Endodermal cell (in vitro differentiated cells): Measurements from ENCODE around the gene DDX6. TPM values are rescaled to one million over a fixed set of nuclear protein-coding genes. Genes with fewer than 3 reads are reported as not detected.

Experiments used
- DNase-seq: peaks from one replicate; pipeline ENCODE4 v3.0.0-alpha.2; 2017
- H3K27ac ChIP-seq: 2 replicates; pipeline ENCODE4 v1.5.1; 2013; ENCODE audit warnings: mild to moderate bottlenecking, low read depth, low read length, moderate library complexity
- H3K27me3 ChIP-seq: 2 replicates; pipeline ENCODE4 v1.6.1; 2013; ENCODE audit warnings: mild to moderate bottlenecking, low read length, moderate library complexity; ENCODE audit not compliant: insufficient read depth, control insufficient read depth, poor library complexity, severe bottlenecking
- H3K36me3 ChIP-seq: 2 replicates; pipeline ENCODE4 v1.7.0; 2013; ENCODE audit warnings: mild to moderate bottlenecking, low read length, moderate library complexity; ENCODE audit not compliant: control insufficient read depth, insufficient read depth
- H3K4me1 ChIP-seq: one replicate; pipeline ENCODE4 v1.7.0; 2013; ENCODE audit warnings: low read length; ENCODE audit not compliant: control insufficient read depth, insufficient read depth
- H3K4me3 ChIP-seq: 2 replicates; pipeline ENCODE4 v1.5.1; 2013; ENCODE audit warnings: mild to moderate bottlenecking, low read length, moderate library complexity
- H3K9ac ChIP-seq: 2 replicates; pipeline ENCODE4 v1.6.1; 2013; ENCODE audit warnings: mild to moderate bottlenecking, low read length, moderate library complexity; ENCODE audit not compliant: poor library complexity, severe bottlenecking; ENCODE audit errors: extremely low read depth
- H3K9me3 ChIP-seq: 2 replicates; pipeline ENCODE4 v1.6.1; 2013; ENCODE audit warnings: mild to moderate bottlenecking, low read length, moderate library complexity; ENCODE audit not compliant: control insufficient read depth
- H3K27ac Mint-ChIP-seq: 2 replicates; pipeline ENCODE4 v1.8.0; 2020; ENCODE audit warnings: mixed read lengths
- H3K27me3 Mint-ChIP-seq: 2 replicates; pipeline ENCODE4 v1.8.0; 2021; ENCODE audit warnings: mild to moderate bottlenecking, mixed read lengths; ENCODE audit not compliant: insufficient read depth
- H3K36me3 Mint-ChIP-seq: 2 replicates; pipeline ENCODE4 v1.8.0; 2020; ENCODE audit warnings: low read depth, mixed read lengths
- H3K4me1 Mint-ChIP-seq: 2 replicates; pipeline ENCODE4 v1.8.0; 2020; ENCODE audit warnings: mixed read lengths
- H3K4me3 Mint-ChIP-seq: 2 replicates; pipeline ENCODE4 v1.8.0; 2020; ENCODE audit warnings: mild to moderate bottlenecking, moderate library complexity, mixed read lengths
- H3K9me3 Mint-ChIP-seq: 2 replicates; pipeline ENCODE4 v1.8.0; 2020; ENCODE audit warnings: mild to moderate bottlenecking, mixed read lengths
- WGBS, 2 experiments: methylation state at CpG; one replicate each; pipeline versions ENCODE4 v1.1.5 to v1.1.7; 2013; ENCODE audit warnings: missing lambda C conversion rate in 2 of 2, mixed read lengths in 1 of 2; ENCODE audit not compliant: insufficient coverage in 1 of 2, insufficient read length in 1 of 2; 5-methylcytosine and 5-hydroxymethylcytosine counted together
- long read RNA-seq, 4 experiments: library from polyadenylated mRNA in 2 of 4; library from RNA in 1 of 4; library from capped mRNA in 1 of 4; stranded (forward) in 3 of 4; unstranded in 1 of 4; transcript quantifications; one replicate each; pipeline ENCODE4 v2.0.0, GENCODE V29; 2020 to 2021; ENCODE audit warnings: inconsistent platforms in 1 of 4
- polyA plus RNA-seq, 2 experiments: library from polyadenylated mRNA; stranded (reverse); fragments of 50-300 nt; gene quantifications; one replicate each; pipeline ENCODE4 v1.2.3, GENCODE V29; 2013
- total RNA-seq, 2 donors: library from RNA; stranded (reverse); fragmentation: NEBNext Ultra II Directional in 1 of 2; extraction: Animal tissue kit (Norgen Biotek cat#: 25700) in 1 of 2; gene quantifications; 2 replicates in 1 of 2; 3 replicates in 1 of 2; pipeline ENCODE4 v1.2.1, GENCODE V29; 2021
- TF ChIP-seq, protein P1 (sequence below): fragments of 200-600 bp; sonication (generic); conservative IDR thresholded peaks from 2 replicates; pipeline ENCODE4 v1.5.0; 2021; ENCODE audit warnings: antibody characterized with exemption, mild to moderate bottlenecking

Gene DDX6, protein sequence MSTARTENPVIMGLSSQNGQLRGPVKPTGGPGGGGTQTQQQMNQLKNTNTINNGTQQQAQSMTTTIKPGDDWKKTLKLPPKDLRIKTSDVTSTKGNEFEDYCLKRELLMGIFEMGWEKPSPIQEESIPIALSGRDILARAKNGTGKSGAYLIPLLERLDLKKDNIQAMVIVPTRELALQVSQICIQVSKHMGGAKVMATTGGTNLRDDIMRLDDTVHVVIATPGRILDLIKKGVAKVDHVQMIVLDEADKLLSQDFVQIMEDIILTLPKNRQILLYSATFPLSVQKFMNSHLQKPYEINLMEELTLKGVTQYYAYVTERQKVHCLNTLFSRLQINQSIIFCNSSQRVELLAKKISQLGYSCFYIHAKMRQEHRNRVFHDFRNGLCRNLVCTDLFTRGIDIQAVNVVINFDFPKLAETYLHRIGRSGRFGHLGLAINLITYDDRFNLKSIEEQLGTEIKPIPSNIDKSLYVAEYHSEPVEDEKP
- total RNA-seq: 100 to 1,000 TPM; 103 to 133 TPM
- polyA plus RNA-seq (2013, experiment 1 of 2): 72.9 TPM
- 74.8 TPM for polyA plus RNA-seq (2013, experiment 2 of 2)
- long read RNA-seq, experiment 1, partial matches to known transcripts: 1 of 5 reads
- long read RNA-seq, experiment 1, other reads (novel, unspliced or antisense): 4 of 5 reads
- long read RNA-seq, experiment 2, full-length matches to known transcripts: 4 of 7 reads
- long read RNA-seq, experiment 2, partial matches to known transcripts: 2 of 7 reads
- long read RNA-seq, experiment 2, other reads (novel, unspliced or antisense): 1 of 7 reads
- long read RNA-seq, experiment 3, full-length matches to known transcripts: 89 of 136 reads
- long read RNA-seq, experiment 3, partial matches to known transcripts: 17 of 136 reads
- long read RNA-seq, experiment 3, other reads (novel, unspliced or antisense): 30 of 136 reads
- long read RNA-seq, experiment 4, full-length matches to known transcripts: 9 of 14 reads
- long read RNA-seq, experiment 4, partial matches to known transcripts: 3 of 14 reads
- long read RNA-seq, experiment 4, other reads (novel, unspliced or antisense): 2 of 14 reads

GRCh38 chr11:118791111-118791960 is at the start of gene DDX6:
Gene DDX6, minus strand, starts transcription at chr11:118791164. Its CDS starts 4,913 bp downstream, at chr11:118786251.
- peak within 1 kb of the TSS; percentile 99 for H3K9ac ChIP-seq
- WGBS, 2 experiments: 0% methylated on average over 21 to 81 of the region's 81 CpGs
- DNase-seq: peak; percentile 96
- no peaks in the 10 kb centered on the region for H3K27me3 ChIP-seq
- Mint-ChIP-seq H3K4me1 (peaks cover 18% of the 10 kb centered on the region), H3K27me3 (peaks cover 4% of the 10 kb centered on the region), H3K4me3 (peak within 1 kb of the TSS; percentile 99), H3K9me3 (no peaks in the 10 kb centered on the region), H3K27ac (peak within 1 kb of the TSS; percentile 100), H3K36me3 (peaks cover 6% of the 10 kb centered on the region)
- peak within 1 kb of the TSS; percentile 97 for H3K4me3 ChIP-seq
- peaks cover 3% of the 10 kb centered on the region for H3K4me1 ChIP-seq
- H3K9me3 ChIP-seq: no peaks in the 10 kb centered on the region
- peak within 1 kb of the TSS; percentile 98 for H3K27ac ChIP-seq
- TF ChIP-seq, protein P1, sequence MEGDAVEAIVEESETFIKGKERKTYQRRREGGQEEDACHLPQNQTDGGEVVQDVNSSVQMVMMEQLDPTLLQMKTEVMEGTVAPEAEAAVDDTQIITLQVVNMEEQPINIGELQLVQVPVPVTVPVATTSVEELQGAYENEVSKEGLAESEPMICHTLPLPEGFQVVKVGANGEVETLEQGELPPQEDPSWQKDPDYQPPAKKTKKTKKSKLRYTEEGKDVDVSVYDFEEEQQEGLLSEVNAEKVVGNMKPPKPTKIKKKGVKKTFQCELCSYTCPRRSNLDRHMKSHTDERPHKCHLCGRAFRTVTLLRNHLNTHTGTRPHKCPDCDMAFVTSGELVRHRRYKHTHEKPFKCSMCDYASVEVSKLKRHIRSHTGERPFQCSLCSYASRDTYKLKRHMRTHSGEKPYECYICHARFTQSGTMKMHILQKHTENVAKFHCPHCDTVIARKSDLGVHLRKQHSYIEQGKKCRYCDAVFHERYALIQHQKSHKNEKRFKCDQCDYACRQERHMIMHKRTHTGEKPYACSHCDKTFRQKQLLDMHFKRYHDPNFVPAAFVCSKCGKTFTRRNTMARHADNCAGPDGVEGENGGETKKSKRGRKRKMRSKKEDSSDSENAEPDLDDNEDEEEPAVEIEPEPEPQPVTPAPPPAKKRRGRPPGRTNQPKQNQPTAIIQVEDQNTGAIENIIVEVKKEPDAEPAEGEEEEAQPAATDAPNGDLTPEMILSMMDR: no peak
- peaks cover under 1% of the 10 kb centered on the region for H3K36me3 ChIP-seq

GRCh38 chr11:118838905-118839553 is 48.1 kb upstream of the DDX6 start:
- H3K4me3 Mint-ChIP-seq: no peak overlapping the region
- Histone ChIP-seq H3K36me3 (no peaks in the 10 kb centered on the region), H3K9ac (no peak overlapping the region), H3K4me1 (no peaks in the 10 kb centered on the region), H3K9me3 (no peaks in the 10 kb centered on the region), H3K27me3 (no peaks in the 10 kb centered on the region), H3K27ac (no peak overlapping the region), H3K4me3 (no peak overlapping the region)
- no peaks in the 10 kb centered on the region for H3K36me3 Mint-ChIP-seq
- no peak for DNase-seq
- 92 to 93% methylated on average over 3 to 4 of the region's 4 CpGs for WGBS, 2 experiments
- TF ChIP-seq, protein P1: no peak
- H3K9me3 Mint-ChIP-seq: no peaks in the 10 kb centered on the region
- H3K27me3 Mint-ChIP-seq: no peaks in the 10 kb centered on the region
- H3K27ac Mint-ChIP-seq: no peak overlapping the region
- no peaks in the 10 kb centered on the region for H3K4me1 Mint-ChIP-seq
